Endometrium (tissue), 2 donors: Measurements from ENCODE around the gene ADNP.
A peak's percentile ranks its signal among the peaks of the same experiment; 100 is the strongest.
"Not testable (repeated sequence)": the region's sequence is repeated elsewhere in the genome, so short reads cannot be mapped to it uniquely, and the experiment has no call there.

Source experiments
- FAIRE-seq: peaks from 2 replicates; lab custom pipeline; 2012; peaks lifted over from hg19 to GRCh38; lab: Jason Lieb, UNC
- donor health status: control.
- donor health status: control.

ADNP gene

DNA sequence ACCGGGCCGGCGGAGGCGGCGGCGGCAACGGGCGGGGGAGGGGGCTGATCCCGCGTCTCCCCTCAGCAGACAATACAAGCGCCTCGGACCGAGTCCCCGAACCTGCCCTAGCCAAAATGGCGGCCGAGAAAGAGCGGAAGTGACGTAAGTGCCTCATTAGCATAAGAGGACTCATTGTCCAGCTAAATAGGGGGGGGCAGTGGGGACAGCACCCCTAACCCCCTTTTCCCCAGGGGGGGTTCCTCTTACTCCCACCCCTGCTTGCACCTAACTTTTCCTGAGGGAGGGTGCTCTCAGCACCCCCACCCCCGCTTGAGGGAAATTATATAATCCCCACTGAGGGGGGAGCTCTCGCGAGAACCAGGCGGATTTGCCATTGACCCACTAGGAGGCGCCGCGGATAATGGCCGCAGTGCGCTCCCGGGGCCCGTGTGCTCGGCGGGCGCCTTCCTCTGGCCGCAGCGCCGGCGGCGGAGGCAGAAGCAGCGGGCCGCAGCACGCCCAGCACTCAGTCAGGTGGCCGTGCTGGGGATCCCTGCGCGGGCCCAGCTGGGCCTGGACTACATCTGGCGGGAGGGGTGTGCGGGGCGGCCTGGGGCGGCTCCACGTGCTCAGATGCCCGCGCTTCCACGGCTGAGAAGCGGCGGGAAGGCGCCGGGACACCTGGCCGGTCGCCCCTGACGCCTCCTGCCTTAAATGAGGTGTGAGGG is at the start of gene ADNP:
ADNP (minus strand) TSS at position 132 of the 710 bp plus-strand sequence. CDS start 27,441 bp downstream, outside the sequence.
- FAIRE-seq = no peak

- no peak for FAIRE-seq
Measured at GRCh38 chr20:50980071-50980681, 48.9 kb upstream of the ADNP start.

GRCh38 chr20:50978533-50978932 is 47.3 kb upstream of the ADNP start:
- FAIRE-seq = not testable (repeated sequence)

DNA sequence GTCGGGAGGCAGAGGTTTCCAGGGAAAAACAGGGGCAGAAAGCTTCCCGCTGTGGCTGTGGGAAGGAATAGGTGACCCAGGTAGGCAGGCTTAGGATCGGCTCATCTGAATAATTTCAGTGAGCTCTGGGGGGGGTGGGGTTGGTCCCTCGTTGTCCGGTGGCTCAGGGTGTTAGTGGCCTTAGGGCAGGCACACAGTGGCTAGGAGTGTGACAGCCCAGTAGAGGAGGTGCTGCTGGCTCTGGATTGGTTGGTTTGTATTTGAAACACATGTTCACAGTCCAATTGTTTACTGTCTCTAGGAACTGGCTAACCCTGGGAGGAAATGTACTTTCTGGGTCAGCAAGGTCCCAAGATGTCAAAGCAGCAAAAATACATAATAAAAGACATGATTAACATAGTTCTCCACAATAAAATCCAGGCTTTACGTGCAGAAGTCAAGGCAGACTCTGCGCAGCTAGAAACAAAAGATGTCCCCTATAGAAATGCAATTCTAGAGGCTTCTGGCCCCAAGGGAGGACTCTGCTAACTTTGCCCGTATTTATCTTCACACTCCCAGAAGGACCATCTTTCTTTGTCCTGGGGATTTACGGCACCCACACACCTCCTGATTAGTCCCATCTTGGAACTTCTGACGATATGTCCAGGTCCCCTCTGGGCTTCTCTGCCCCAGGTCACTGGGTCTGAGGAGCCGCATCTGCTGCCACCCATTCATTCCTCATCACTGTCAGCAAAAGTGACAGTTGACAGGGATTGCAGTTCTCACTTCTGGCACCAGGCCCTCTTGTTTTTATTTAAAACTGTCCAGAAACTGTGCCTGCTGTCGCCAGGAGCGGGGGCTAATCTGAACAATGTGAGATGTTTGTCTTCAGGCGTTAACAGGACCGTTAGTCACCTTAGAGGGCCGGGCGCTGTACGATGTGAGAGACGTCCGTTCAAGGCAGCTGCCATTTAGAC is 46.1 kb upstream of the ADNP start:
- no peak for FAIRE-seq

GRCh38 chr20:50975701-50976330 is 44.6 kb upstream of the ADNP start:
- FAIRE-seq = no peak

DNA sequence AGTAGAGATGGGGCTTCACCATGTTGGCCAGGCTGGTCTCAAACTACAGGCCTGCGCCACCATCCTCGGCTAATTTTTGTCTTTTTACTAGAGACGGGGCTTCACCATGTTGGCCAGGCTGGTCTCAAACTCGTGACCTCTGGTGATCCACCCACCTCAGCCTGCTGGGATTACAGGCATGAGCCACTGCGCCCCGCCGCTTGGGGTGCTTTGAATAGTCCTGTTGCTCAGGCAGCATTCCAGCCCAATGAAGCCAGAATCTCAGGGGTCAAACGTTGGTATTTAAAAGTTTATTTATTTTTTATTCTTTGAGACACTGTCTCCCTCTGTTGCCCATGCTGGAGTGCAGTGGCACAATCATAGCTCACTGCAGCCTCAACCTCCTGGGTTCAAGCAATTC is 38.7 kb upstream of the ADNP start:
- no peak for FAIRE-seq

DNA sequence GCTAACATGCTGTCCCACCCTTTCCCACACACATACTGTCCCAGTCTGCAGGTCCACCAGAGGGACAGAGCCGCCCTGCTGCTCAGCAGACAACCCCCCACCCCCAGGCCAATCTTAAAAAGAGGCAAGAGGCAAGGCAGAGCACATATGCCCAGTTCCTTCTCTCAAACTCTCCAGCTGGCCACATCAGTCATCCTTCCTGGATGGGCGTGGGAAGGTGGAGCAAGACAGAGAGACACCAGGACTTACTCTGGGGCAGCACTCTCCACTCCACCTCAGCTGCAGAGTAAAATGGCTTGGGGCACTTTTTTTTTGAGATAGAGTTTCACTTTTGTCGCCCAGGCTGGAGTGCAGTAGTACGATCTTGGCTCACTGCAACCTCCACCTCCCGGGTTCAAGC is 38.2 kb upstream of the ADNP start:
- FAIRE-seq = no peak

DNA sequence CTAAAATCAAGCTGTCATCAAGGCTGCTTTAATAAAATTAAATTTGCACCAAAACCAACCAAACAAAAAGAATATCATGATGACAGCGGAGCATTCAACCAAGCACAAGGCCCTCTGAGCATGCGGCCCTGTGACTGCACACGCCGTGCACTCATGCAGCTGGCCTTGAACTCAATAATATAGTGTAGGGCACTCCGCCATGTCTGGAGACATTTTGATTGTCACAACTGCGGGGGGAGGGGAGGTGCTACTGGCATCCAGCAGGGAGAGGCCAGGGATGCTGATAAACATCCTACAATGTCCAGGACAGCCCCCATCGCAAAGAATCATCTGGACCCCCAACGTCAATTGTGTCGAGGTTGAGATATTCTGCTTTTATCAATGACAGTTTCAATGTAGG is 37.1 kb upstream of the ADNP start:
- FAIRE-seq = no peak

DNA sequence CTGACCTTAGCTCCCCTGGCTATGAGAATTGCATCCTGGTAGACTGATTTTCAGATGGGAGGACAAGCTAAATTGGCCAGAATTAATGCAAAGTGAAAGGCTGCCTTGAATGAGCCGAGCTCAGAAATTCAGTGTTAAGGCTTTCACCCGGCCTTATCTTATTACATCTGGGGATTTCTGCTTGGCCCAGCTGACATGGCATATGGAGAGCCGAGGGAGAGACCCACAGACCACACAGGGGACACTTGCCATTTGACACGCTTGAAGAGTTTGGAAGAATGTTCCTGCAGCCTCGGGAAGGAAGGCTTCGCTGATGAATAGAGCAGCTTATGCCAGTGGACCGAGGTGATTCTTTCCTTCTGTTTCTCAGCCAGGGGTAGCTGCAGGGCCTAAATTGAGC is 36.3 kb upstream of the ADNP start:
- FAIRE-seq = no peak

- FAIRE-seq = no peak
Measured at GRCh38 chr20:50959543-50960126, 28.4 kb upstream of the ADNP start.

GRCh38 chr20:50958615-50959542 is 27.6 kb upstream of the ADNP start, which contains the start of gene MOCS3:
Gene MOCS3, plus strand, starts transcription at chr20:50958818. Its CDS starts 25 bp downstream, at chr20:50958843.
- peak; percentile 23 for FAIRE-seq

GRCh38 chr20:50957798-50958614 is 26.8 kb upstream of the ADNP start, which contains the start of gene DPM1:
Gene DPM1, minus strand, starts transcription at chr20:50958532. Its CDS starts 9 bp downstream, at chr20:50958523.
- FAIRE-seq = no peak

- FAIRE-seq = no peak
Measured at GRCh38 chr20:50957276-50957675, 26.0 kb upstream of the ADNP start.

DNA sequence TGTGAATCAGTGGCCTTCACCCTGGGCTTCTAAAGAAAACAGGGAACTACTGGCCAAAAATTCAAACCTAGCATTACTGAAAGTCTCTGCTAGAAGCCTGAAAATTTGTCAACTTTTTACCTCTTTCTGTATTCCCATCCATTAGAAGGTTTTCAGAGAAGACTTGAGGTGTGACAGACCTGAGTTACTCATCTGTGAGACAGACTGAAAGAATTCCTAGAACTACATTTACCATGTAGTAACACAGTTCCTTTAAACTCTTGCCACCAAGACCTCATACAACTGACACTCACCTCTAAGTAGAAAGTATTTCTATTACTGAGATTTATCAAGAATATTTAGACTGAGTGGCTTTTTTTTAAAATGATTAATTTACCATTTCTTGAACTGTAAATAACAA is 22.6 kb upstream of the ADNP start:
- FAIRE-seq = no peak

GRCh38 chr20:50953196-50953595 is 22.0 kb upstream of the ADNP start:
- FAIRE-seq = no peak

- FAIRE-seq = no peak
Measured at GRCh38 chr20:50948132-50948785, 17.0 kb upstream of the ADNP start.

- FAIRE-seq = no peak
Measured at GRCh38 chr20:50943069-50943468, 11.8 kb upstream of the ADNP start.

DNA sequence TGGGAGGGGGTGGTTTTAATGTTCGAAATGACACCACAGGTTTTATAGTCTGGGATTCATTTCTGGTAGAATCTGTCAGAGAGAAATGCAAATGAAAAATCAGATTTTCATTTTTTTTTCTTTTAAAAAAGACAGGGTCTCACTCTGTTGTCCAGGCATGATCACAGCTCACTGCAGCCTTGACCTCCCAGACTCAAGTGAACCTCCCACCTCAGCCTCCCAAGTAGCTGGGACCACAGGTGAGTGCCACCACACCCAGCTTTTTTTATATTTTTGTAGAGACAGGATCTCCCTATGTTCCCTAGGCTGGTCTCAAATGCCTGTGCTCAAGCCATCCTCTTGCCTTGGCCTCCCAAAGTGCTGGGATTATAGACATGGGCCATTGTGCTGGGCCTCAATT is 2.4 kb upstream of the ADNP start:
- FAIRE-seq = no peak

- FAIRE-seq = no peak
Measured at GRCh38 chr20:50932691-50933280, 1.5 kb upstream of the ADNP start.
